ENCODE results near the gene YEATS2. TPM values are rescaled to one million over a fixed set of nuclear protein-coding genes. Genes with fewer than 3 reads are reported as not detected.

The YEATS2 gene
- polyA plus RNA-seq, 1 donor from 2014 or later, result 46.2 TPM

DNA sequence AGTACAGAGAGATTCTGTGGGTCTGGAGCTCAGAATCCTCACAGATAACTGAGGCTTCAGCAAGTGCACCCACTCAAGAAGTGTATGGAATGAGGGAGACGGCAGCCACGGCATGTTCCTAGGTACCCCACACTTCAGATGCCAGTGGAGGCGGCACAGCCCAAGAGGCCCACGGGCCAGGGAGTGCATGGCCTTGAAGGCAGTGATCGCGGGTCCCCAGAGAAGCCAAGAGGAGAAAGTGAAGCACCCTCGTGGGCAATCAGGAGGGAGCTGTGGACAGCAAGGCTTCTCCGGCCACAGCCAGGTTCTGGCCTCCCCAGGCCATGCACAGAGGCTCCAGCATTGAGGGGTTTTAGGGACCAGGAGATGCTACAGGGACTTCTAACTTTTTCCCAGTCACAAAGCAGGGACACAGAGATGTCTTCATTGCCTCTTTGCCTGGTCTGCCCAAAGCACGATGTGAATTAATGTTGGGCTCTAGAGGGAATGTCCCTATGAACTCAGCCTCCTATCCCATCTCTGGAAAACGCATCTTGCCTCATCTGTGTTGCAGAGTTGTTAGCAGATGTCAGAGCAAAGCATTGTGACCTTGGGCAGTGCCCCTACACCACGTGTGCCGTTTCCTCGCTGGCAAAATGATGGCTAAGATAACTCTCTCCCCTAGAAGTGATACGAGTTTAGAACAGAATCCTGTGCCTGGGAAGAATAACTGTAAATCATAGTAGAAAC lies 130.4 kb downstream of the YEATS2 start:
- no peaks in the 10 kb centered on the region for H4K20me1 ChIP-seq (ENCODE audit: insufficient read depth)
- H3K4me2 ChIP-seq (ENCODE audit: low read length), result no peak overlapping the region
- no peak overlapping the region for H3K27ac ChIP-seq (ENCODE audit: low read length)
- no peaks in the 10 kb centered on the region for H3K79me2 ChIP-seq (replicated peaks; ENCODE audit: insufficient read depth, low read length)
- H3F3A ChIP-seq (ENCODE audit: insufficient read depth, low read length, poor library complexity, severe bottlenecking), result no peaks in the 10 kb centered on the region
- TF ChIP-seq, protein P1, sequence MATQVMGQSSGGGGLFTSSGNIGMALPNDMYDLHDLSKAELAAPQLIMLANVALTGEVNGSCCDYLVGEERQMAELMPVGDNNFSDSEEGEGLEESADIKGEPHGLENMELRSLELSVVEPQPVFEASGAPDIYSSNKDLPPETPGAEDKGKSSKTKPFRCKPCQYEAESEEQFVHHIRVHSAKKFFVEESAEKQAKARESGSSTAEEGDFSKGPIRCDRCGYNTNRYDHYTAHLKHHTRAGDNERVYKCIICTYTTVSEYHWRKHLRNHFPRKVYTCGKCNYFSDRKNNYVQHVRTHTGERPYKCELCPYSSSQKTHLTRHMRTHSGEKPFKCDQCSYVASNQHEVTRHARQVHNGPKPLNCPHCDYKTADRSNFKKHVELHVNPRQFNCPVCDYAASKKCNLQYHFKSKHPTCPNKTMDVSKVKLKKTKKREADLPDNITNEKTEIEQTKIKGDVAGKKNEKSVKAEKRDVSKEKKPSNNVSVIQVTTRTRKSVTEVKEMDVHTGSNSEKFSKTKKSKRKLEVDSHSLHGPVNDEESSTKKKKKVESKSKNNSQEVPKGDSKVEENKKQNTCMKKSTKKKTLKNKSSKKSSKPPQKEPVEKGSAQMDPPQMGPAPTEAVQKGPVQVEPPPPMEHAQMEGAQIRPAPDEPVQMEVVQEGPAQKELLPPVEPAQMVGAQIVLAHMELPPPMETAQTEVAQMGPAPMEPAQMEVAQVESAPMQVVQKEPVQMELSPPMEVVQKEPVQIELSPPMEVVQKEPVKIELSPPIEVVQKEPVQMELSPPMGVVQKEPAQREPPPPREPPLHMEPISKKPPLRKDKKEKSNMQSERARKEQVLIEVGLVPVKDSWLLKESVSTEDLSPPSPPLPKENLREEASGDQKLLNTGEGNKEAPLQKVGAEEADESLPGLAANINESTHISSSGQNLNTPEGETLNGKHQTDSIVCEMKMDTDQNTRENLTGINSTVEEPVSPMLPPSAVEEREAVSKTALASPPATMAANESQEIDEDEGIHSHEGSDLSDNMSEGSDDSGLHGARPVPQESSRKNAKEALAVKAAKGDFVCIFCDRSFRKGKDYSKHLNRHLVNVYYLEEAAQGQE (IDR thresholded peaks at IDR 0.05; ENCODE audit: borderline replicate concordance), result no peak
- TF ChIP-seq POLR2AphosphoS5 (IDR thresholded peaks at IDR 0.05) (no peak), MXI1 (conservative IDR thresholded peaks at IDR 0.05; ENCODE audit: poor library complexity, severe bottlenecking) (no peak), EZH2 (IDR thresholded peaks at IDR 0.05; ENCODE audit: borderline replicate concordance, insufficient read depth, low read length, poor library complexity, severe bottlenecking) (no peak)
- TF ChIP-seq, protein P2, sequence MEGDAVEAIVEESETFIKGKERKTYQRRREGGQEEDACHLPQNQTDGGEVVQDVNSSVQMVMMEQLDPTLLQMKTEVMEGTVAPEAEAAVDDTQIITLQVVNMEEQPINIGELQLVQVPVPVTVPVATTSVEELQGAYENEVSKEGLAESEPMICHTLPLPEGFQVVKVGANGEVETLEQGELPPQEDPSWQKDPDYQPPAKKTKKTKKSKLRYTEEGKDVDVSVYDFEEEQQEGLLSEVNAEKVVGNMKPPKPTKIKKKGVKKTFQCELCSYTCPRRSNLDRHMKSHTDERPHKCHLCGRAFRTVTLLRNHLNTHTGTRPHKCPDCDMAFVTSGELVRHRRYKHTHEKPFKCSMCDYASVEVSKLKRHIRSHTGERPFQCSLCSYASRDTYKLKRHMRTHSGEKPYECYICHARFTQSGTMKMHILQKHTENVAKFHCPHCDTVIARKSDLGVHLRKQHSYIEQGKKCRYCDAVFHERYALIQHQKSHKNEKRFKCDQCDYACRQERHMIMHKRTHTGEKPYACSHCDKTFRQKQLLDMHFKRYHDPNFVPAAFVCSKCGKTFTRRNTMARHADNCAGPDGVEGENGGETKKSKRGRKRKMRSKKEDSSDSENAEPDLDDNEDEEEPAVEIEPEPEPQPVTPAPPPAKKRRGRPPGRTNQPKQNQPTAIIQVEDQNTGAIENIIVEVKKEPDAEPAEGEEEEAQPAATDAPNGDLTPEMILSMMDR (IDR thresholded peaks at IDR 0.05; ENCODE audit: poor library complexity, severe bottlenecking), result no peak
- peaks cover 16% of the 10 kb centered on the region for H3K27me3 ChIP-seq (ENCODE audit: insufficient read depth, low read depth, low read length)
- H3K9ac ChIP-seq (ENCODE audit: low read length), result no peak overlapping the region
- H3K9me3 ChIP-seq (ENCODE audit: low read length), result no peaks in the 10 kb centered on the region
- H3K36me3 ChIP-seq (ENCODE audit: insufficient read depth, low read length), result no peaks in the 10 kb centered on the region
- H3K9me2 ChIP-seq (ENCODE audit: insufficient read depth, low read length), result no peaks in the 10 kb centered on the region
- no peak overlapping the region for H2AFZ ChIP-seq (ENCODE audit: low read depth, low read length)
- no peak overlapping the region for H3K4me3 ChIP-seq (ENCODE audit: low read length)

DNA sequence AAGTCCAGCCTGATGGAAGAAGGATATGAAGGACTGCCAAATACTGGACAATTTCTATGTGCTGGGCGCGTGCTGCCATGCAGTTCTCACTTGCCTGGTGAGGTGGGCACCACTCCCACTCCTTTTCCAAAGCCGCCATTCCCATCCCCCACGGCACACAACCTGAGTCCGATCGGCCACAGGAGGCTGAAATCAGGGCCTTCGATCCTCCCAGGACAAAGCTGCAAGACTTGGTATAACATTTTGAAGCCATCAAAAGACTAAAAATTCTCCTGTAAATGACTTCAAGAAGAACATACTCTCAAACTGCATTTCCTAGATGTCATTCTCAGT lies 130.9 kb downstream of the YEATS2 start:
- Histone ChIP-seq H3K27ac (ENCODE audit: low read length) (no peak overlapping the region), H3K36me3 (ENCODE audit: insufficient read depth, low read length) (no peaks in the 10 kb centered on the region), H3K4me2 (ENCODE audit: low read length) (no peak overlapping the region), H3K9me3 (ENCODE audit: low read length) (no peaks in the 10 kb centered on the region), H3F3A (ENCODE audit: insufficient read depth, low read length, poor library complexity, severe bottlenecking) (no peaks in the 10 kb centered on the region), H3K79me2 (replicated peaks; ENCODE audit: insufficient read depth, low read length) (no peaks in the 10 kb centered on the region), H2AFZ (ENCODE audit: low read depth, low read length) (no peak overlapping the region), H3K27me3 (ENCODE audit: insufficient read depth, low read depth, low read length) (peaks cover 15% of the 10 kb centered on the region), H3K9ac (ENCODE audit: low read length) (no peak overlapping the region), H3K9me2 (ENCODE audit: insufficient read depth, low read length) (no peaks in the 10 kb centered on the region), H4K20me1 (ENCODE audit: insufficient read depth) (no peaks in the 10 kb centered on the region), H3K4me3 (ENCODE audit: low read length) (no peak overlapping the region)
- TF ChIP-seq RAD21 (conservative IDR thresholded peaks at IDR 0.05) (no peak), POLR2AphosphoS5 (IDR thresholded peaks at IDR 0.05) (no peak), EZH2 (IDR thresholded peaks at IDR 0.05; ENCODE audit: borderline replicate concordance, insufficient read depth, low read length, poor library complexity, severe bottlenecking) (no peak), EP300 (conservative IDR thresholded peaks at IDR 0.05; ENCODE audit: poor library complexity, severe bottlenecking) (no peak), SMC3 (conservative IDR thresholded peaks at IDR 0.05; ENCODE audit: poor library complexity) (no peak), MXI1 (conservative IDR thresholded peaks at IDR 0.05; ENCODE audit: poor library complexity, severe bottlenecking) (no peak), TAF1 (IDR thresholded peaks at IDR 0.05; ENCODE audit: low read depth) (no peak)
- TF ChIP-seq, protein P1 (IDR thresholded peaks at IDR 0.05; ENCODE audit: borderline replicate concordance), result no peak
